IMR-90 (cell line): ENCODE data around the gene CHPF2. TPM values are rescaled to one million over a fixed set of nuclear protein-coding genes. Genes with fewer than 3 reads are reported as not detected.

Experiments used
- ATAC-seq: fragments of 200-7000 bp; cut with Tn5 transposase; 2 replicates; pipeline ENCODE4 v1.9.1; 2020; ENCODE audit warnings: low read depth, mild to moderate bottlenecking, moderate library complexity
- BruUV-seq: library from RNA; stranded (reverse); fragments of 400-500 nt; replicated peaks from 2 replicates; lab custom pipeline; 2021; lab: Mats Ljungman, UMichigan
- CTCF ChIA-PET: fragments of 300-600 bp; formaldehyde crosslinking; extraction: SDS; loops from one replicate; lab custom pipeline; 2021; ENCODE audit warnings: antibody characterized with exemption; lab: Yijun Ruan, JAX
- POLR2A ChIA-PET: fragments of 300-600 bp; sonication (Branson Sonifier 250); formaldehyde crosslinking; loops from one replicate; lab custom pipeline; 2022; ENCODE audit warnings: antibody characterized with exemption; ENCODE audit not compliant: unreplicated experiment; lab: Charles Lee
- DNase-seq: peaks from one replicate; pipeline ENCODE4 v3.0.0; 2013
- H2AFZ ChIP-seq: replicated peaks from 2 replicates; pipeline ENCODE3; 2013; ENCODE audit warnings: low read length, mild to moderate bottlenecking; ENCODE audit not compliant: poor library complexity
- H2AK5ac ChIP-seq: 2 replicates; pipeline ENCODE4 v1.6.1; 2013; ENCODE audit warnings: low read depth, low read length, inconsistent platforms
- H2AK9ac ChIP-seq: replicated peaks from 2 replicates; pipeline ENCODE3; 2013; ENCODE audit warnings: mild to moderate bottlenecking, low read depth, low read length, moderate library complexity; ENCODE audit not compliant: poor library complexity
- H2BK120ac ChIP-seq: 2 replicates; pipeline ENCODE4 v1.6.1; 2013; ENCODE audit warnings: low read depth, low read length, inconsistent platforms
- H2BK15ac ChIP-seq: 3 replicates; pipeline ENCODE4 v1.6.1; 2013; ENCODE audit warnings: low read depth, low read length, inconsistent platforms
- H2BK20ac ChIP-seq: 2 replicates; pipeline ENCODE4 v1.6.1; 2013; ENCODE audit warnings: low read depth, mild to moderate bottlenecking, inconsistent platforms, low read length, moderate library complexity
- H2BK5ac ChIP-seq: 2 replicates; pipeline ENCODE4 v1.6.1; 2013; ENCODE audit warnings: mild to moderate bottlenecking, low read depth, low read length, inconsistent platforms; ENCODE audit not compliant: poor library complexity, severe bottlenecking
- H3K14ac ChIP-seq: replicated peaks from 2 replicates; pipeline ENCODE4 v1.6.1; 2013; ENCODE audit warnings: low read depth, low read length, inconsistent platforms
- H3K18ac ChIP-seq: 2 replicates; pipeline ENCODE4 v1.6.1; 2013; ENCODE audit warnings: low read depth, low read length, control low read depth
- H3K23ac ChIP-seq: 2 replicates; pipeline ENCODE4 v1.6.1; 2013; ENCODE audit warnings: low read depth, low read length, inconsistent platforms
- H3K27ac ChIP-seq: 2 replicates; pipeline ENCODE4 v1.5.1; 2013; ENCODE audit warnings: mild to moderate bottlenecking, control low read depth, low read length; ENCODE audit not compliant: insufficient read depth
- H3K27me3 ChIP-seq: 2 replicates; pipeline ENCODE4 v1.6.1; 2013; ENCODE audit warnings: low read length; ENCODE audit not compliant: control insufficient read depth, insufficient read depth
- H3K36me3 ChIP-seq: 2 replicates; pipeline ENCODE4 v1.6.1; 2013; ENCODE audit warnings: low read length, mixed read lengths; ENCODE audit not compliant: control insufficient read depth, insufficient read depth
- H3K4ac ChIP-seq: 2 replicates; pipeline ENCODE4 v1.6.1; 2013; ENCODE audit warnings: low read depth, low read length, inconsistent platforms
- H3K4me1 ChIP-seq: 2 replicates; pipeline ENCODE4 v1.6.1; 2013; ENCODE audit warnings: low read length, mixed read lengths; ENCODE audit not compliant: control insufficient read depth, insufficient read depth
- H3K4me2 ChIP-seq: 2 replicates; pipeline ENCODE4 v1.6.1; 2013; ENCODE audit warnings: low read depth, mild to moderate bottlenecking, control low read depth, low read length, moderate library complexity
- H3K4me3 ChIP-seq: 2 replicates; pipeline ENCODE4 v1.5.1; 2013; ENCODE audit warnings: low read depth, mild to moderate bottlenecking, control low read depth, low read length, moderate library complexity; ENCODE audit not compliant: insufficient read depth
- H3K56ac ChIP-seq: 2 replicates; pipeline ENCODE4 v1.6.1; 2013; ENCODE audit warnings: low read length, inconsistent platforms; ENCODE audit not compliant: insufficient read depth; ENCODE audit errors: extremely low read depth
- H3K79me1 ChIP-seq, 2 experiments: 2 replicates each; pipeline ENCODE4 v1.6.1; 2013; ENCODE audit warnings: low read length in 2 of 2, inconsistent platforms in 1 of 2, low read depth in 1 of 2
- H3K9ac ChIP-seq: 2 replicates; pipeline ENCODE4 v1.6.1; 2013; ENCODE audit warnings: low read depth, low read length, control low read depth
- H3K9me1 ChIP-seq: 2 replicates; pipeline ENCODE4 v1.6.1; 2013; ENCODE audit warnings: low read length, inconsistent platforms; ENCODE audit not compliant: insufficient read depth
- H3K9me3 ChIP-seq: 2 replicates; pipeline ENCODE4 v1.6.1; 2013; ENCODE audit warnings: low read length; ENCODE audit not compliant: control insufficient read depth, insufficient read depth
- H4K20me1 ChIP-seq: 2 replicates; pipeline ENCODE4 v1.6.1; 2013; ENCODE audit warnings: low read length, inconsistent platforms; ENCODE audit not compliant: insufficient read depth
- H4K5ac ChIP-seq: 2 replicates; pipeline ENCODE4 v1.6.1; 2013; ENCODE audit warnings: mild to moderate bottlenecking, low read depth, low read length, control low read depth
- H4K8ac ChIP-seq, 2 experiments: 2 replicates each; pipeline ENCODE4 v1.6.1; 2013; ENCODE audit warnings: low read depth in 2 of 2, low read length in 2 of 2, control low read depth in 1 of 2, inconsistent platforms in 1 of 2
- H4K91ac ChIP-seq: 2 replicates; pipeline ENCODE4 v1.6.1; 2013; ENCODE audit warnings: low read depth, low read length, inconsistent platforms; ENCODE audit not compliant: insufficient read depth
- BHLHE40 ChIP-seq: fragments of 150-350 bp; IDR thresholded peaks from 2 replicates; pipeline ENCODE4 v1.6.1; 2016; ENCODE audit warnings: mild to moderate bottlenecking, low read depth, low read length
- CEBPB ChIP-seq: IDR thresholded peaks from 2 replicates; pipeline ENCODE4 v1.6.1; 2012; ENCODE audit warnings: low read depth, low read length, improper control_type of control experiment
- CHD1 ChIP-seq: IDR thresholded peaks from 2 replicates; pipeline ENCODE4 v1.6.1; 2012; ENCODE audit warnings: low read depth, low read length, improper control_type of control experiment
- FOS ChIP-seq: fragments of 150-350 bp; IDR thresholded peaks from 2 replicates; pipeline ENCODE4 v1.6.1; 2016; ENCODE audit warnings: low read depth, low read length
- MAFK ChIP-seq: IDR thresholded peaks from 2 replicates; pipeline ENCODE4 v1.6.1; 2012; ENCODE audit warnings: low read depth, low read length, improper control_type of control experiment
- POLR2A ChIP-seq: IDR thresholded peaks from 2 replicates; pipeline ENCODE4 v1.6.1; 2012; ENCODE audit warnings: mild to moderate bottlenecking, low read depth, low read length
- RFX5 ChIP-seq: IDR thresholded peaks from 2 replicates; pipeline ENCODE4 v1.8.0; 2012; ENCODE audit warnings: low read depth, mild to moderate bottlenecking, low read length, moderate library complexity
- WGBS, 2 experiments: methylation state at CpG; one replicate each; pipeline versions ENCODE4 v1.1.5 to v1.1.7; 2013; ENCODE audit warnings: missing lambda C conversion rate in 2 of 2; ENCODE audit not compliant: insufficient read length in 1 of 2; ENCODE audit errors: extremely low coverage in 2 of 2; 5-methylcytosine and 5-hydroxymethylcytosine counted together
- dilution Hi-C: fragments of 300-500 bp; cut with HindIII; formaldehyde crosslinking; loops from one replicate; pipeline ENCODE4 v1.14.3; 2018; ENCODE audit warnings: low sequenced_read_pairs; ENCODE audit not compliant: unreplicated experiment
- in situ Hi-C: fragments of 300-500 bp; cut with MboI; formaldehyde crosslinking; loops from 3 replicates; pipeline ENCODE4 v1.14.3; 2019; ENCODE audit warnings: low sequenced_read_pairs, inconsistent platforms, mixed read lengths
- intact Hi-C: fragments of 100-400 bp; cut with micrococcal nuclease; formaldehyde crosslinking; loops from 2 replicates; pipeline ENCODE4 v1.10.0; 2022
- polyA plus RNA-seq, 3 experiments: library from polyadenylated mRNA; depleted of rRNA; stranded (reverse); fragments of >200 nt; gene quantifications; 2 replicates each; pipeline ENCODE4 v1.2.3, GENCODE V29; 2012; ENCODE audit warnings: low replicate concordance in 1 of 3
- total RNA-seq: library from RNA; depleted of rRNA; stranded (reverse); fragments of >200 nt; gene quantifications from 2 replicates; pipeline ENCODE4 v1.2.3, GENCODE V29; 2012

The CHPF2 gene
- total and polyA plus RNA-seq, 2 of the 4 experiments (the other 2 are of a cell fraction) = 26.2 to 77.0 TPM

- TF ChIP-seq FOS (no peak), RFX5 (no peak)
Observed at GRCh38 chr7:151246102-151246850, 14.0 kb downstream of the CHPF2 start (continued).

DNA sequence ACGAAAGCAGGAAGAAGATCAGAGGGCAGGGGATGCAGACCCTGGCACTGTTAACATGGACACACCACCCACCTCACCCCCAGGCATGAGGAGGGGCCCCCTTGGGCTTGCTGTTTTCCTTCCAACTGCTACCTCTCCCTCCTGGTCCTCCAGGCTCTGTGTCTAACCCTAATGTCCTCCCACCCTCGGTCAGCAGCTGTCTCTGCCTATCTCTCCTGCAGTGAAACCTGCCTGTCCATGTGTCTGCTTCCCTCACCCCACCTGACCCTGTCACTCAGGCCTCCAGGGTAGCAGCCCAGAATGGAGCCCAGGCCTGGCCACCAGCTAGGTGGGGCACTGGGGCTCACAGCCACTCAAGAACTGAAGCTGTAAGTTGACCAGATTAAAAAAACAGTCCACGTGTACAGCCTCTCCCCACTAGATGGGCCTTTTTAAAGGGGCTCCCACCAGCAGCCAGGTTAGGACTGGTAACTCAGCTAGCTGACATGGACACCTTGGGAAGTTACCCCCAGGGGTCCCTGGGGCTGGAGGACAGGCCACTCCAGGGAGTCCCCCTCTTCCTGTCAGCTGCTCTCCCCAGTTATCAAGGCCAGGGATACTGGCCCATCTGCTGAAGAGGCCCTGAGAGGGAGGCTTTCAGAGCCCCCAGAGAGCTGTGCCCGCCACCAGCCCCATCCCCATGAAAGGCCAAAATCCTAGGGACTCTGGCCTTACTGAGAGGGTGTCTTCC, 14.7 kb downstream of the CHPF2 start:
- ATAC-seq = no peak
- peak overlapping the region; percentile 87 for H2AK5ac ChIP-seq
- BruUV-seq = no TSS peak
- H3K18ac ChIP-seq = no peak overlapping the region
- peak overlapping the region; percentile 25 for H4K91ac ChIP-seq
- in situ Hi-C loops (no loop called here), dilution Hi-C loops (no loop called here), intact Hi-C loops (no loop called here)
- peaks cover 10% of the 10 kb centered on the region; the same call in 1 of the 2 replicates for H3K36me3 ChIP-seq
- peaks cover 19% of the 10 kb centered on the region for H4K20me1 ChIP-seq
- H3K79me1 ChIP-seq = peaks cover 12 to 74% of the 10 kb centered on the region in 2 experiments
- H3K23ac ChIP-seq = peak overlapping the region; percentile 39
- 40% methylated on average over 1 of the region's 4 CpGs; no CpG with 5 or more reads in 1 of the 2 experiments for WGBS, 2 experiments
- H3K9me3 ChIP-seq = no peaks in the 10 kb centered on the region
- DNase-seq = no peak
- H3K27me3 ChIP-seq = no peaks in the 10 kb centered on the region
- H4K8ac ChIP-seq = peak overlapping the region; percentile 66 to 88; a peak in 2 of 4 replicates
- CTCF ChIA-PET = interaction anchor here (1.8 kb wide), 1 partner anchor 63 kb away, joined by 4 read pairs; no protein-coding TSS in a partner anchor
- H2BK5ac ChIP-seq = no peak overlapping the region
- no peak for TF ChIP-seq CEBPB
- no peak for TF ChIP-seq BHLHE40
- no peak for TF ChIP-seq MAFK
- 0 out of 2 replicates have a peak, but pooled peaks have one; percentile 47 for TF ChIP-seq POLR2A
- no peak for TF ChIP-seq CHD1
- H3K56ac ChIP-seq = no peak overlapping the region
- H4K5ac ChIP-seq = no peak overlapping the region
- peak overlapping the region; percentile 96 for H3K4me2 ChIP-seq
- H2BK120ac ChIP-seq = peak overlapping the region; percentile 54; the same call in 1 of the 2 replicates
- peak overlapping the region; percentile 99 for H2AFZ ChIP-seq
- H2BK15ac ChIP-seq = peak overlapping the region; percentile 12; the same call in 1 of the 3 replicates
- H3K14ac ChIP-seq = peak overlapping the region; percentile 98
- peaks cover 38% of the 10 kb centered on the region for H3K4me1 ChIP-seq
- peaks cover 14% of the 10 kb centered on the region for H3K9me1 ChIP-seq
- H3K4me3 ChIP-seq = peak overlapping the region; percentile 56; the same call in 1 of the 2 replicates
- peak overlapping the region; percentile 95 for H2AK9ac ChIP-seq
- H3K9ac ChIP-seq = peak overlapping the region; percentile 92
- H2BK20ac ChIP-seq = no peak overlapping the region; the same call in 1 of the 2 replicates
- H3K27ac ChIP-seq = peak overlapping the region; percentile 88
- POLR2A ChIA-PET = interaction anchor here (1.1 kb wide), 1 partner anchor 20 kb away, joined by 4 read pairs; the partner anchor contains the start of gene ABCF2
- H3K4ac ChIP-seq = peak overlapping the region; percentile 94
